Measurements from ENCODE around the gene HSP90AA1.
"Not testable (repeated sequence)": the region's sequence is repeated elsewhere in the genome, so short reads cannot be mapped to it uniquely, and the experiment has no call there.

HSP90AA1 gene

GRCh38 chr14:102092806-102093205, 6.0 kb upstream of the HSP90AA1 start:
- no peak for FAIRE-seq

DNA sequence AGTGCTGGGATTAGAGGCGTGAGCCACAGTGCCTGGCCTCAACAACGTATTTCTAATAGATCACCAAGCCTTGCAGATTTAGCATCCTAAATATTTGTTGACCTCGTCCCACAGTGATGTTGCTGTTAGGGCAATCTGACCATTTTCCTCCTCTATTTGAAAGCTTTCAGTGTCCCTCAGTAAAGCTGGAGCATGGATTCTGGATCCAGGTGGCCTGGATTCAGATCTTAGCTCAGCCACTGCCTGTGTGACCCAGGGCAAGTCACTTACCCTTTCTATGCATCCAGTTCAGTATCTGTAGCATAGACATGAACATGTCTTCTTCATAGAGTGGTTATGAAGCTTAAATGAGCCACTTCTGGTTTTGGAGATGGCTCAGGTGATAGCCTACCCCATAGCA, 3.9 kb upstream of the HSP90AA1 start:
- no peak for FAIRE-seq

- no peak for FAIRE-seq
These were observed 2.9 kb upstream of the HSP90AA1 start for GRCh38 chr14:102089621-102090343.

GRCh38 chr14:102088012-102088792, 1.4 kb upstream of the HSP90AA1 start:
- no peak for FAIRE-seq

- no peak for FAIRE-seq
These were observed 843 bp upstream of the HSP90AA1 start for GRCh38 chr14:102087762-102088011.

- FAIRE-seq, result no peak
These were observed 204 bp downstream of the HSP90AA1 start for GRCh38 chr14:102086709-102086971.

DNA sequence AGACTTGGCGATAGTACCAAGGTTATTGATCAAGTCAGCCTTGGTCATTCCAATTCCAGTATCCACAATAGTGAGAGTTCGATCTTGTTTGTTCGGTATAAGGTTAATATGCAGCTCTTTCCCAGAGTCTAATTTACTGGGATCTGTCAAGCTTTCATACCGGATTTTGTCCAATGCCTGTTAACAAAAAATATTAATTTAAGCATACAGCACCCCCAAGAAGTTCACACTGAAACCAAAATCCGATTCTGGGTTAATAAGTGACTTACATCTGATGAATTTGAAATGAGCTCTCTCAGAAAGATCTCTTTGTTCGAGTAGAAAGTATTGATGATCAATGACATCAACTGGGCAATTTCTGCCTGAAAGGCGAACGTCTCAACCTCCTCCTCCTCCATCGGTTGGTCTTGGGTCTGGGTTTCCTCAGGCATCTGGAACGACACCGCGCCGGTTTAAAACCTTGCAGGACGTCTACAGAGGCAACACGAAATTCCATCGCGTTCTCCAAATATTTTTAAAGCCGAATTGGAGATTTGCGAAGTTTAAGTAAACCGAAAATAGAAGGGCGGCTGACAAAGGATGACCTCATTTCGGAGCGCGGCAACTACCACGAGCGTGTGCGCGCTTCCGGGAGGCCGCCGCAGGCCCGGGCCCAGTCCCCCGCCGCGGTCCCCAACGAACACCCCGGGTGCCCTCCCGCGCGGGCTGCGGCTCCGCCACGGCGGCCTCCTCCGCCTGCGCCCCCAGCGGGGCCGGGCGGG, 716 bp downstream of the HSP90AA1 start:
- no peak for FAIRE-seq

DNA sequence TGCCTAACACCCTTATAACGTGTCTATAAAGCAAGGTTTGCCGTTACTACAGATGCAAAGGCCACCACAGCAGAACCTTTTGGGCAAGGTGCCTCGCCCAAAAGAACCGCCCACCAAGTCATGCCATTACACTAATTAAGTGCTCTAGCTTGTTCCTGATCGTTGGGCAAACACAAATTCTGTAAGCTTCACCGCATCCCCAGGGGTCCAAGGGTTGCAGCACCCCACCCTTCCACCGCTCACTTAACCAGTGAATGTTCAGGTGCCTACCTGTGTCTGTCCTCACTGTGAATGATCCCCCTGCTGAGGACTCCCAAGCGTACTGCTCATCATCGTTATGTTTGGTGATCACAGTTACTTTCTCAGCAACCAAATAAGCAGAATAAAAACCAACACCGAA, 1.4 kb downstream of the HSP90AA1 start:
- FAIRE-seq, result no peak

GRCh38 chr14:102084931-102085330, 1.9 kb downstream of the HSP90AA1 start:
- no peak for FAIRE-seq

GRCh38 chr14:102084522-102084921, 2.3 kb downstream of the HSP90AA1 start:
- not testable (repeated sequence) for FAIRE-seq

- FAIRE-seq, result no peak
These were observed 5.4 kb downstream of the HSP90AA1 start for GRCh38 chr14:102081231-102082080.

DNA sequence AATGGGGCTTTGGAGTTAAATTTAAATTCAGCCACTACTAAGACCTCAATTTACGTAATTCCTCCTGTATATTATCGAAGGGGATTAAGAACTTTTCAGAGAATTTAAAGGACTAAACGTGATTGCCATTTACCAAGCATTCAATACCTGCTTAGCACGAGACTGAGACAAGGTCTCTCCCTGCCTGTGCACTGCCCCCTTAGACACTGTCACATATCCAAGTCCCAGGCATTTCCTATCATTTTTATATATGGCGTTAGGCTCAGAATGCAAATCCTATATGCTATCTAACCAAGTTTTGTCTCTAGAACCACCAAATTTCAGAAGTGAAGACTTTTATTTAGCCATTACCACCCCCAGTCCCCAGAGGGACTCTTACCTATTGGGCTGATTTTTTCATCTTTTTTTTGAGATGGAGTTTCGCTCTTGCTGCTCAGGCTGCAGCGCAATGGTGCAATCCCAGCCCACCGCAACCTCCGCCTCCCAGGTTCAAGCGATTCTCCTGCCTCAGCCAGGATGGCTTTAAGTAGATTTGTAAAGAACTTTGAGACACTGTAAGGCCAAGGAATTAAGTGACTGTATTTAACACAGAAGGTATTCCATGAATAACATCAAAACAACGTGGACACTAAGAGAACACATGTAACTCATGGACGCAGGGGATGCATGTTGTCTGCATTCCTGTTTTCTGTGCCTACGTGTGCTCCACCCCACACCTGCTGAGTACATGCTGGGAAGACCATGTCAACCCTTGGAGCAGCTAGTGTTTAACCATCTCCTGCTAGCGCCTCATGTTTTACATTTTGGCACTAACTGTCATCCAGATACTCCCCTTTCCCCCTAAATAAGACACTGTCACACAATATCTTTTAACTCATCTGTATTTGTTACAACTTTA, 6.4 kb downstream of the HSP90AA1 start:
- no peak for FAIRE-seq

- FAIRE-seq, result no peak
These were observed 7.2 kb downstream of the HSP90AA1 start for GRCh38 chr14:102079700-102079979.

DNA sequence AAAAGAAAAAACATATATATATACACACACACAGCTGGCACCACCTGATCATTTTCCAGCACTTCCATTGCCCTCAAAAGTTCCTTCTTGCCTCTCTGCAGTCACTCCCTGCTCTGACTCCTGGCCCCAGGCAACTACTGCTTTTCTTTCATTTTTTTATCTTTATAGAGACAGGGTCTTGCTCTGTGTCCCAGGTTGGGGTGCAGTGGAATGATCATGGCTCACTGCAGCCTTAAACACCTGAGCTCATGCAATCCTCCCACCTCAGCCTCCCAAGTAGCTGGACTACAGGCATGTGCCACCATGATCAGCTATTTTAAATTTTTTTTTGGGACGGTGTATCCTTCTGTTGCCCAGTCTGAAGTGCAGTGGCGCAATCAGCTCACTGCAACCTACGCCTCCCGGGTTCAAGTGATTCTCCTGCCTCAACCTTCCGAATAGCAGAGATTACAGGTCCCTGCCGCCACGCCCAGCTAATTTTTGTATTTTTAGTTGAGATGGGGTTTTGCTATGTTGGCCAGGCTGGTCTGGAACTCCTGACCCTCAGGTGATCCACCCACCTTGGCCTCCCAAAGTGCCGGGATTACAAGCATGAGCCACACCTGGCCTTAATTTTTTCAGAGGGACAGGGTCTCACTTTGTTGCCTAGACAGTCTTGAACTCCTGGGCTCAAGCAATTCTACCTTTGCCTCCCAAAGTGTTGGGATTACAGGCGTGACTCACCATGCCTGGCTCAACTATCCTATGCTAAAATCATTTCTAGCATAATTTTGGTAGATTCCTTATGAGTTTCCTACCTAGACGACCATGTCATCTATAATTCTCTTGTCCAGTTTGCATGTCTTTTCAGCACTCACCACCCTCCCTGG, 7.8 kb downstream of the HSP90AA1 start:
- no peak for FAIRE-seq

GRCh38 chr14:102078361-102078791, 8.5 kb downstream of the HSP90AA1 start:
- FAIRE-seq, result not testable (repeated sequence)

- FAIRE-seq, result no peak
These were observed 9.5 kb downstream of the HSP90AA1 start for GRCh38 chr14:102077382-102077709.

GRCh38 chr14:102075155-102075554, 11.7 kb downstream of the HSP90AA1 start:
- no peak for FAIRE-seq

GRCh38 chr14:102074415-102074964, 12.4 kb downstream of the HSP90AA1 start:
- no peak for FAIRE-seq

GRCh38 chr14:102071283-102071998, 15.4 kb downstream of the HSP90AA1 start:
- no peak for FAIRE-seq

DNA sequence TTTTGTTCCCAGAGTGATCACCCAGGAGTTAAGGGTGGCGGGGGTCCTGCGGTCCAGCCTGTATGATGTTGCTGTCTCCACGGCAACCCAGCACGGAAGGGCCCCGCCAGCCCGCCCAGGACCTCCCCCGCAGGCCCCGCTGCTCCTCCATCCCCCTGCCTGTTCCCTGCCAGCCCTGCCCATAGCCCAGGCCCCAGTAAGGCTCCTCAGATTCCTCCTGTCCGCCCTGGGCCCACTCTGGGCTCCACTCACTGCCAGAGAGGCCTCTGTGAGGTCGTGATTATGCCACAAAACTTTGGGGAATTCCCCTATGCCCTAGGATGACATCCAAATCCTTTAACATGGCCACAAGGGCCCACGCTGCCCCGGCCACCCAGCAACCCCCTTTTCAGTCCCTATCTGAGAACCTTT, 20.8 kb downstream of the HSP90AA1 start:
- no peak for FAIRE-seq
